GM21576 (cell line): ENCODE measurements around the gene GLB1L3.
"Not testable (repeated sequence)": the region's sequence is repeated elsewhere in the genome, so short reads cannot be mapped to it uniquely, and the experiment has no call there.

Experiments
- ATAC-seq: cut with Tn5 transposase; IDR thresholded peaks from one replicate; pipeline ENCODE4 v1.9.1; 2021; ENCODE audit warnings: mild to moderate bottlenecking, moderate library complexity; ENCODE audit not compliant: unreplicated experiment

Gene GLB1L3

GRCh38 chr11:134340354-134340964 lies 64.3 kb downstream of the GLB1L3 start:
- no peak for ATAC-seq

GRCh38 chr11:134341805-134342571 lies 65.8 kb downstream of the GLB1L3 start:
- ATAC-seq = no peak

- ATAC-seq = no peak
Measured at GRCh38 chr11:134342572-134343340, 66.6 kb downstream of the GLB1L3 start.

GRCh38 chr11:134343646-134344045 lies 67.5 kb downstream of the GLB1L3 start:
- no peak for ATAC-seq

- not testable (repeated sequence) for ATAC-seq
Measured at GRCh38 chr11:134344497-134345236, 68.5 kb downstream of the GLB1L3 start.

- ATAC-seq = no peak
Measured at GRCh38 chr11:134345237-134345550, 69.0 kb downstream of the GLB1L3 start.

GRCh38 chr11:134346101-134346975 lies 70.2 kb downstream of the GLB1L3 start:
- ATAC-seq = no peak

- no peak for ATAC-seq
Measured at GRCh38 chr11:134346976-134347350, 70.8 kb downstream of the GLB1L3 start.

- ATAC-seq = no peak
Measured at GRCh38 chr11:134347441-134347840, 71.3 kb downstream of the GLB1L3 start.

GRCh38 chr11:134349109-134349801 lies 73.1 kb downstream of the GLB1L3 start:
- no peak for ATAC-seq

GRCh38 chr11:134349802-134350355 lies 73.7 kb downstream of the GLB1L3 start:
- ATAC-seq = peak; percentile 10

- peak; percentile 75 for ATAC-seq
Measured at GRCh38 chr11:134350381-134350780, 74.2 kb downstream of the GLB1L3 start.

GRCh38 chr11:134352111-134352510 lies 75.9 kb downstream of the GLB1L3 start:
- no peak for ATAC-seq

GRCh38 chr11:134355136-134355535 lies 79.0 kb downstream of the GLB1L3 start:
- no peak for ATAC-seq

- no peak for ATAC-seq
Measured at GRCh38 chr11:134355656-134356055, 79.5 kb downstream of the GLB1L3 start.

- no peak for ATAC-seq
Measured at GRCh38 chr11:134356656-134357544, 80.7 kb downstream of the GLB1L3 start.

- no peak for ATAC-seq
Measured at GRCh38 chr11:134357545-134357839, 81.3 kb downstream of the GLB1L3 start.

- ATAC-seq = no peak
Measured at GRCh38 chr11:134358165-134358855, 82.1 kb downstream of the GLB1L3 start.
